K562 (cell line): ENCODE results near the gene SFPQ. TPM values are rescaled to one million over a fixed set of nuclear protein-coding genes. Genes with fewer than 3 reads are reported as not detected.
A peak's percentile ranks its signal among the peaks of the same experiment; 100 is the strongest.

ENCODE experiments used
- E2F3 ChIP-seq: fragments of 250-450 bp; sonication (Bioruptor Pico); IDR thresholded peaks from 2 replicates; pipeline ENCODE4 v1.4.0; 2020; ENCODE audit warnings: mild to moderate bottlenecking
- L3MBTL2 ChIP-seq: fragments of 450-650 bp; IDR thresholded peaks from 2 replicates; pipeline ENCODE4 v1.6.1; 2016; ENCODE audit warnings: mild to moderate bottlenecking, moderate library complexity
- MIER1 ChIP-seq: fragments of 450-650 bp; IDR thresholded peaks from 2 replicates; pipeline ENCODE4 v1.6.1; 2016; ENCODE audit warnings: antibody characterized with exemption, mild to moderate bottlenecking, low read depth
- PRPF4 ChIP-seq: fragments of 200-400 bp; formaldehyde crosslinking; IDR thresholded peaks from one replicate; pipeline ENCODE4 v1.6.1; 2017; ENCODE audit warnings: low read length, low read depth, mild to moderate bottlenecking; ENCODE audit not compliant: insufficient read depth, poor library complexity, severe bottlenecking
- RAD21 ChIP-seq, 2 experiments: fragments of 250-450 bp in 1 of 2; fragments of 450-650 bp in 1 of 2; sonication (Bioruptor Pico) in 1 of 2; formaldehyde crosslinking in 1 of 2; IDR thresholded peaks in 1 of 2; conservative IDR thresholded peaks in 1 of 2; 2 replicates each; pipeline versions ENCODE4 v1.4.0 to v1.8.0; 2020 to 2022; ENCODE audit warnings: mild to moderate bottlenecking in 2 of 2, moderate library complexity in 1 of 2
- SMARCA4 ChIP-seq: fragments of 450-650 bp; IDR thresholded peaks from 2 replicates; pipeline ENCODE4 v1.6.1; 2016
- SNIP1 ChIP-seq: fragments of 450-650 bp; IDR thresholded peaks from 2 replicates; pipeline ENCODE4 v1.7.1; 2017; ENCODE audit warnings: low read depth, mild to moderate bottlenecking
- SNRNP70 ChIP-seq: fragments of 200-400 bp; formaldehyde crosslinking; optimal IDR thresholded peaks from 2 replicates; pipeline ENCODE3; 2017; ENCODE audit warnings: low read depth, low read length
- SRSF9 ChIP-seq: fragments of 200-400 bp; formaldehyde crosslinking; IDR thresholded peaks from 2 replicates; pipeline ENCODE4 v1.6.1; 2017; ENCODE audit warnings: low read depth, low read length, borderline replicate concordance
- STAG1 ChIP-seq: sonication (generic); formaldehyde crosslinking; IDR thresholded peaks from 2 replicates; pipeline ENCODE4 v1.5.0; 2020; ENCODE audit warnings: missing genetic modification reagents, borderline replicate concordance
- TCF7 ChIP-seq: sonication (generic); IDR thresholded peaks from 2 replicates; pipeline ENCODE4 v1.6.1; 2016; ENCODE audit warnings: antibody characterized with exemption, borderline replicate concordance
- TOE1 ChIP-seq, 2 experiments: fragments of 450-650 bp in 1 of 2; sonication (generic) in 1 of 2; formaldehyde crosslinking in 1 of 2; IDR thresholded peaks; 2 replicates each; pipeline versions ENCODE4 v1.7.1 to v1.8.0; 2016 to 2022; ENCODE audit warnings: borderline replicate concordance in 2 of 2, mild to moderate bottlenecking in 2 of 2, antibody characterized with exemption in 1 of 2, inconsistent platforms in 1 of 2, low read depth in 1 of 2, missing genetic modification reagents in 1 of 2, moderate library complexity in 1 of 2
- ZNF77 ChIP-seq: fragments of 250-450 bp; sonication (Bioruptor Pico); IDR thresholded peaks from 2 replicates; pipeline ENCODE4 v1.5.0; 2020
- polyA plus RNA-seq, 8 experiments: library from polyadenylated mRNA; depleted of rRNA in 4 of 8; stranded (reverse) in 5 of 8; unstranded in 3 of 8; fragments of >200 nt; fragmentation: Nextera tagmentation in 2 of 8; fragmentation: Illumina TruSeq in 1 of 8; extraction: Ambion mirVana in 2 of 8; extraction: Trizol in 1 of 8; gene quantifications; 2 replicates each; pipeline versions ENCODE4 v1.2.1 to v1.2.3, GENCODE V29; 2011 to 2014; ENCODE audit warnings: inconsistent platforms in 1 of 8, missing spikeins in 1 of 8
- total RNA-seq, 7 experiments: library from RNA; depleted of rRNA in 6 of 7; stranded (reverse); fragments of >200 nt in 6 of 7; fragmentation: Illumina TruSeq in 2 of 7; extraction: Trizol in 2 of 7; gene quantifications; 2 replicates each; pipeline versions ENCODE4 v1.2.1 to v1.2.3, GENCODE V29; 2011 to 2021; ENCODE audit warnings: low replicate concordance in 1 of 7
- TF ChIP-seq, protein P1 (sequence below): fragments of 450-650 bp; IDR thresholded peaks from 2 replicates; pipeline ENCODE4 v1.6.1; 2016; ENCODE audit warnings: missing biosample characterization, missing genetic modification characterization
- TF ChIP-seq, protein P2 (sequence below): fragments of 450-650 bp; IDR thresholded peaks from 2 replicates; pipeline ENCODE4 v1.6.1; 2017; ENCODE audit warnings: antibody characterized with exemption
- TF ChIP-seq, protein P3 (sequence below): sonication (generic); formaldehyde crosslinking; IDR thresholded peaks from 2 replicates; pipeline ENCODE4 v1.8.0; 2022; ENCODE audit warnings: missing genetic modification reagents, mild to moderate bottlenecking, borderline replicate concordance
- TF ChIP-seq, protein P4 (sequence below): fragments of 450-650 bp; IDR thresholded peaks from 2 replicates; pipeline ENCODE4 v1.6.1; 2018; ENCODE audit warnings: mild to moderate bottlenecking, low read depth; ENCODE audit not compliant: partially characterized antibody
- TF ChIP-seq, protein P5 (sequence below), 2 experiments: fragments of 450-650 bp in 1 of 2; sonication (generic) in 1 of 2; formaldehyde crosslinking; conservative IDR thresholded peaks; 2 replicates each; pipeline versions ENCODE4 v1.4.0 to v1.8.1; 2020 to 2022; ENCODE audit warnings: mild to moderate bottlenecking in 1 of 2, missing genetic modification reagents in 1 of 2
- TF ChIP-seq, protein P6 (sequence below): fragments of 250-450 bp; sonication (Bioruptor Pico); IDR thresholded peaks from 2 replicates; pipeline ENCODE4 v1.8.0; 2021; ENCODE audit warnings: borderline replicate concordance, mild to moderate bottlenecking, moderate library complexity; ENCODE audit not compliant: poor library complexity, severe bottlenecking

The SFPQ gene
- total and polyA plus RNA-seq, 9 of the 15 experiments (the other 6 are each of a cell fraction or from before 2014, with no cell fraction given) = 69.7 to 562 (median 399) TPM

DNA sequence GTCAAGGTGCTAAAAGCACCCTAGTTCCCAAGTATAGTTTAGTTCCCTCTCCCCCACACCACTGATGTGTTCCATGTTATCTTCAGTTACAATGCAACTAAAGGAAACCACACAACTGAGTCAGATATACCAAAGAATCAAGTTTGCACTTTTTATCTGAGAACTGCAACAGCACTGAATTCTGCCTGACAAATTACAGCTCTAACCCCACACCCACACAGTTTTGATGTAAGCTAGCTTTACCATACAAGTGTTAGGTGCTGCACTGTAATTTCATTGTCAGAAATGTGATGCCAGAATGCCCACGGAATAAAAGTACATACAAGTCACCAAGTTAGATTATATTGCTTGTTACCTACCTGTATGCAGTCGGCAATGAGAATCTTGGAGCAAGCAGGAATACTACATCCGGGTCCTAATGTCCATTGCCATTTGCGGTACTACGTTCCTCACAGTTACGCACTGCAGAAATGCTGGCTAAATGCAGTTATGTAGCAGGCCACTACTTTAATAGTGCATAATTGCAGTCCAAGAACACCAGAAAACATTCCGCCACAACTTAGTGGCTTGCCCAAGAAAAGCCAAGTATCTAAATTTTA, 12.1 kb downstream of the SFPQ start (continued):
- TF ChIP-seq, protein P1, sequence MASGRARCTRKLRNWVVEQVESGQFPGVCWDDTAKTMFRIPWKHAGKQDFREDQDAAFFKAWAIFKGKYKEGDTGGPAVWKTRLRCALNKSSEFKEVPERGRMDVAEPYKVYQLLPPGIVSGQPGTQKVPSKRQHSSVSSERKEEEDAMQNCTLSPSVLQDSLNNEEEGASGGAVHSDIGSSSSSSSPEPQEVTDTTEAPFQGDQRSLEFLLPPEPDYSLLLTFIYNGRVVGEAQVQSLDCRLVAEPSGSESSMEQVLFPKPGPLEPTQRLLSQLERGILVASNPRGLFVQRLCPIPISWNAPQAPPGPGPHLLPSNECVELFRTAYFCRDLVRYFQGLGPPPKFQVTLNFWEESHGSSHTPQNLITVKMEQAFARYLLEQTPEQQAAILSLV = no peak
- TF ChIP-seq SRSF9 = no peak
- TF ChIP-seq, protein P2, sequence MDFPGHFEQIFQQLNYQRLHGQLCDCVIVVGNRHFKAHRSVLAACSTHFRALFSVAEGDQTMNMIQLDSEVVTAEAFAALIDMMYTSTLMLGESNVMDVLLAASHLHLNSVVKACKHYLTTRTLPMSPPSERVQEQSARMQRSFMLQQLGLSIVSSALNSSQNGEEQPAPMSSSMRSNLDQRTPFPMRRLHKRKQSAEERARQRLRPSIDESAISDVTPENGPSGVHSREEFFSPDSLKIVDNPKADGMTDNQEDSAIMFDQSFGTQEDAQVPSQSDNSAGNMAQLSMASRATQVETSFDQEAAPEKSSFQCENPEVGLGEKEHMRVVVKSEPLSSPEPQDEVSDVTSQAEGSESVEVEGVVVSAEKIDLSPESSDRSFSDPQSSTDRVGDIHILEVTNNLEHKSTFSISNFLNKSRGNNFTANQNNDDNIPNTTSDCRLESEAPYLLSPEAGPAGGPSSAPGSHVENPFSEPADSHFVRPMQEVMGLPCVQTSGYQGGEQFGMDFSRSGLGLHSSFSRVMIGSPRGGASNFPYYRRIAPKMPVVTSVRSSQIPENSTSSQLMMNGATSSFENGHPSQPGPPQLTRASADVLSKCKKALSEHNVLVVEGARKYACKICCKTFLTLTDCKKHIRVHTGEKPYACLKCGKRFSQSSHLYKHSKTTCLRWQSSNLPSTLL = no peak
- no peak for TF ChIP-seq TOE1 (IDR thresholded peaks at IDR 0.05; ENCODE audit: borderline replicate concordance)
- TF ChIP-seq TOE1 (CRISPR knock-in tag; IDR thresholded peaks at IDR 0.05; ENCODE audit: borderline replicate concordance, low read depth) = no peak
- no peak for TF ChIP-seq ZNF77 (CRISPR knock-in tag)
- TF ChIP-seq PRPF4 = no peak
- TF ChIP-seq SNRNP70 = no peak
- TF ChIP-seq MIER1 = no peak
- TF ChIP-seq E2F3 (CRISPR knock-in tag) = no peak
- no peak for TF ChIP-seq STAG1 (CRISPR knock-in tag)
- peak; percentile 38; the same call in 1 of the 2 replicates for TF ChIP-seq SMARCA4
- TF ChIP-seq, protein P3, sequence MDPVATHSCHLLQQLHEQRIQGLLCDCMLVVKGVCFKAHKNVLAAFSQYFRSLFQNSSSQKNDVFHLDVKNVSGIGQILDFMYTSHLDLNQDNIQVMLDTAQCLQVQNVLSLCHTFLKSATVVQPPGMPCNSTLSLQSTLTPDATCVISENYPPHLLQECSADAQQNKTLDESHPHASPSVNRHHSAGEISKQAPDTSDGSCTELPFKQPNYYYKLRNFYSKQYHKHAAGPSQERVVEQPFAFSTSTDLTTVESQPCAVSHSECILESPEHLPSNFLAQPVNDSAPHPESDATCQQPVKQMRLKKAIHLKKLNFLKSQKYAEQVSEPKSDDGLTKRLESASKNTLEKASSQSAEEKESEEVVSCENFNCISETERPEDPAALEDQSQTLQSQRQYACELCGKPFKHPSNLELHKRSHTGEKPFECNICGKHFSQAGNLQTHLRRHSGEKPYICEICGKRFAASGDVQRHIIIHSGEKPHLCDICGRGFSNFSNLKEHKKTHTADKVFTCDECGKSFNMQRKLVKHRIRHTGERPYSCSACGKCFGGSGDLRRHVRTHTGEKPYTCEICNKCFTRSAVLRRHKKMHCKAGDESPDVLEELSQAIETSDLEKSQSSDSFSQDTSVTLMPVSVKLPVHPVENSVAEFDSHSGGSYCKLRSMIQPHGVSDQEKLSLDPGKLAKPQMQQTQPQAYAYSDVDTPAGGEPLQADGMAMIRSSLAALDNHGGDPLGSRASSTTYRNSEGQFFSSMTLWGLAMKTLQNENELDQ = no peak
- TF ChIP-seq, protein P4, sequence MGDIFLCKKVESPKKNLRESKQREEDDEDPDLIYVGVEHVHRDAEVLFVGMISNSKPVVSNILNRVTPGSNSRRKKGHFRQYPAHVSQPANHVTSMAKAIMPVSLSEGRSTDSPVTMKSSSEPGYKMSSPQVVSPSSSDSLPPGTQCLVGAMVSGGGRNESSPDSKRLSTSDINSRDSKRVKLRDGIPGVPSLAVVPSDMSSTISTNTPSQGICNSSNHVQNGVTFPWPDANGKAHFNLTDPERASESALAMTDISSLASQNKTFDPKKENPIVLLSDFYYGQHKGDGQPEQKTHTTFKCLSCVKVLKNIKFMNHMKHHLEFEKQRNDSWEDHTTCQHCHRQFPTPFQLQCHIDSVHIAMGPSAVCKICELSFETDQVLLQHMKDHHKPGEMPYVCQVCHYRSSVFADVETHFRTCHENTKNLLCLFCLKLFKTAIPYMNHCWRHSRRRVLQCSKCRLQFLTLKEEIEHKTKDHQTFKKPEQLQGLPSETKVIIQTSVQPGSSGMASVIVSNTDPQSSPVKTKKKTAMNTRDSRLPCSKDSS = no peak
- TF ChIP-seq, protein P5, sequence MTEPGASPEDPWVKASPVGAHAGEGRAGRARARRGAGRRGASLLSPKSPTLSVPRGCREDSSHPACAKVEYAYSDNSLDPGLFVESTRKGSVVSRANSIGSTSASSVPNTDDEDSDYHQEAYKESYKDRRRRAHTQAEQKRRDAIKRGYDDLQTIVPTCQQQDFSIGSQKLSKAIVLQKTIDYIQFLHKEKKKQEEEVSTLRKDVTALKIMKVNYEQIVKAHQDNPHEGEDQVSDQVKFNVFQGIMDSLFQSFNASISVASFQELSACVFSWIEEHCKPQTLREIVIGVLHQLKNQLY (CRISPR knock-in tag; conservative IDR thresholded peaks at IDR 0.05) = no peak
- TF ChIP-seq, protein P6, sequence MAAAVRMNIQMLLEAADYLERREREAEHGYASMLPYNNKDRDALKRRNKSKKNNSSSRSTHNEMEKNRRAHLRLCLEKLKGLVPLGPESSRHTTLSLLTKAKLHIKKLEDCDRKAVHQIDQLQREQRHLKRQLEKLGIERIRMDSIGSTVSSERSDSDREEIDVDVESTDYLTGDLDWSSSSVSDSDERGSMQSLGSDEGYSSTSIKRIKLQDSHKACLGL = no peak
- TF ChIP-seq TCF7 = no peak
- TF ChIP-seq RAD21 (CRISPR knock-in tag; conservative IDR thresholded peaks at IDR 0.05 in 1 of 2, IDR thresholded peaks at IDR 0.05 in 1 of 2) = no peak
- TF ChIP-seq SNIP1 = no peak
- no peak for TF ChIP-seq L3MBTL2
